Measurements from ENCODE around the gene WWC1. TPM values are rescaled to one million over a fixed set of nuclear protein-coding genes. Genes with fewer than 3 reads are reported as not detected.

WWC1 gene
- total RNA-seq, 1 experiment from 2014 or later = 52.6 TPM

DNA sequence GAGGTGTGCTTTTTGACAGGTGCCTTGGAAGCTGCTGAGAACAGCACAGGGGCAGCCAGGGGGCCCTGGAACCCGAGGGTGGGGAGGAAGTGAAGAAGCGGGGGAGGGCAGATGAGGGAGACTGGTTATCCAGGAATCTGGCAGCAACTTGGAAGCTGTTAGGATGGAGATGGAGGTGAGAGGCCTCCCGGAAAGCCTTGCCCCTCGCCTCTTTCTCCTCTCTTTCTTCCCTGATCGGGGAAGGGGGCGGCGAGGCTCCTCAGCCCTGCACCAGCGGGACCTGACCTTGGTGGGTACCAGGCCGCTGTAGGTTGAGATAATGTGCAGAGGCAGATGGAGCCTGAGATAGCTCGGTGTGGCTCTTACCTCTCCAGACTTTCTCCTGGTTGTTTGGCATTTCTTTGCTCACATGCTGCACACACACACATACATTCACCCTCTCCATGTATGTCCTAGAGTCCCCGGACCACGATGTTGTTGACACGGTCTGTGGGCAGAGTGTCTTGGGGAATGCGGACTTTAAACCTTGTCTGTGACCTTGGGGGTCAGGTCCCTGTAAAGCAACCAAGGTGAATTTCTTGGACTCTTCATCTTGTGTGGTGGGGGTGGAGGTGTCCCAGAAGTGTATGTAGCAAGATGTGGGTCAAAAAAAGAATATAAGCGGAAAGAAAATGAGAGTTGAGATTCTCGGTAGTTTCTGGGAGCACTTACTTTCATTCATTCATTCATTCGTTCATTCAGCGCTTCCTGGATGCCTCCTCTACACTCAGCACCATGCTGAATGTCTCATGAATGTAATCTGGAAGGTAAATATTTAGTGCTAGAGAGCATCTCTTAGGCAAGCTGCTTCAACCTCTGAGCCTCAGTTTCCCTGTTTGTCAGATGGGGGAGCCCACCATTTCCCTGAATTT lies 1.6 kb downstream of the WWC1 start:
- RAD21 ChIA-PET (ENCODE audit: low non-redundant PET in 1 of 2, low total read pairs in 2 of 2, uncharacterized antibody in 2 of 2, unreplicated experiment in 2 of 2) = no interaction called here
- Histone ChIP-seq H3K9ac (ENCODE audit: low read length) (peak overlapping the region; percentile 77), H2AFZ (ENCODE audit: low read depth, low read length, poor library complexity, severe bottlenecking) (no peak overlapping the region)

More for the DNA sequence above, 1.6 kb downstream of the WWC1 start:
- no peak for DNase-seq (ENCODE audit: low read depth, low spot score)
- Histone ChIP-seq H3K79me2 (ENCODE audit: insufficient read depth, low read length) (peaks cover 63% of the 10 kb centered on the region), H3K36me3 (ENCODE audit: control insufficient read depth in 1 of 2, insufficient read depth in 2 of 2, low read length in 2 of 2) (no peaks in the 10 kb centered on the region; a peak in 2 of 4 replicates), H3K27ac (ENCODE audit: low read depth, low read length) (no peak overlapping the region; the same call in 1 of the 2 replicates), H3K9me3 (ENCODE audit: control insufficient read depth in 1 of 2, insufficient read depth in 1 of 2, low read depth in 1 of 2, low read length in 2 of 2) (no peaks in the 10 kb centered on the region), H3K9me2 (ENCODE audit: insufficient read depth) (no peaks in the 10 kb centered on the region), H3K27me3 (ENCODE audit: insufficient read depth, low read length) (no peaks in the 10 kb centered on the region), H3K4me1 (ENCODE audit: control insufficient read depth in 1 of 2, insufficient read depth in 2 of 2, low read length in 2 of 2) (peaks cover 45 to 76% of the 10 kb centered on the region in 2 experiments), H4K20me1 (ENCODE audit: insufficient read depth) (peaks cover 6% of the 10 kb centered on the region; the same call in 1 of the 2 replicates), H3K4me3 (replicated peaks in 1 of 2; ENCODE audit: low read depth in 1 of 2, low read length in 2 of 2) (peak overlapping the region; percentile 47 to 70), H3K4me2 (ENCODE audit: low read length) (peak overlapping the region; percentile 78)
- ChIA-PET POLR2A (interaction anchor here (2.4 kb wide), 1 partner anchor 9 kb away, joined by 16 read pairs; no protein-coding TSS in a partner anchor), CTCF (interaction anchor here (0.9 to 1.4 kb wide), 5 partner anchors 8 to 129 kb away, joined by 3 to 6 read pairs (median 4); no protein-coding TSS in a partner anchor)
- TSS peak; percentile 32 for BruUV-seq (replicated peaks)
- no peak for TF ChIP-seq MAX (IDR thresholded peaks at IDR 0.05)
- no peak for TF ChIP-seq ELF1 (IDR thresholded peaks at IDR 0.05; ENCODE audit: borderline replicate concordance, low read depth)
- no peak for TF ChIP-seq TCF7L2 (IDR thresholded peaks at IDR 0.05; ENCODE audit: borderline replicate concordance, extremely low read depth, insufficient read depth, insufficient read length)
- TF ChIP-seq ZBTB33 (IDR thresholded peaks at IDR 0.05; ENCODE audit: extremely low read depth, insufficient replicate concordance, low read length) = no peak
- TF ChIP-seq YY1 (IDR thresholded peaks at IDR 0.05; ENCODE audit: extremely low read depth, insufficient replicate concordance, low read depth, low read length) = no peak
- TF ChIP-seq POLR2AphosphoS5 (IDR thresholded peaks at IDR 0.05; ENCODE audit: low read depth, low read length) = no peak
- TF ChIP-seq ZFX (IDR thresholded peaks at IDR 0.05) = no peak
- no peak for TF ChIP-seq SIN3A (IDR thresholded peaks at IDR 0.05; ENCODE audit: low read depth)
- TF ChIP-seq ZNF274 (IDR thresholded peaks at IDR 0.05; ENCODE audit: low read depth, low read length) = no peak
- no peak for TF ChIP-seq POLR2A (IDR thresholded peaks at IDR 0.05; ENCODE audit: borderline replicate concordance, extremely low read depth, insufficient read depth, insufficient read length)
- TF ChIP-seq, protein P1, sequence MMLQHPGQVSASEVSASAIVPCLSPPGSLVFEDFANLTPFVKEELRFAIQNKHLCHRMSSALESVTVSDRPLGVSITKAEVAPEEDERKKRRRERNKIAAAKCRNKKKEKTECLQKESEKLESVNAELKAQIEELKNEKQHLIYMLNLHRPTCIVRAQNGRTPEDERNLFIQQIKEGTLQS (IDR thresholded peaks at IDR 0.05) = no peak
- TF ChIP-seq, protein P2, sequence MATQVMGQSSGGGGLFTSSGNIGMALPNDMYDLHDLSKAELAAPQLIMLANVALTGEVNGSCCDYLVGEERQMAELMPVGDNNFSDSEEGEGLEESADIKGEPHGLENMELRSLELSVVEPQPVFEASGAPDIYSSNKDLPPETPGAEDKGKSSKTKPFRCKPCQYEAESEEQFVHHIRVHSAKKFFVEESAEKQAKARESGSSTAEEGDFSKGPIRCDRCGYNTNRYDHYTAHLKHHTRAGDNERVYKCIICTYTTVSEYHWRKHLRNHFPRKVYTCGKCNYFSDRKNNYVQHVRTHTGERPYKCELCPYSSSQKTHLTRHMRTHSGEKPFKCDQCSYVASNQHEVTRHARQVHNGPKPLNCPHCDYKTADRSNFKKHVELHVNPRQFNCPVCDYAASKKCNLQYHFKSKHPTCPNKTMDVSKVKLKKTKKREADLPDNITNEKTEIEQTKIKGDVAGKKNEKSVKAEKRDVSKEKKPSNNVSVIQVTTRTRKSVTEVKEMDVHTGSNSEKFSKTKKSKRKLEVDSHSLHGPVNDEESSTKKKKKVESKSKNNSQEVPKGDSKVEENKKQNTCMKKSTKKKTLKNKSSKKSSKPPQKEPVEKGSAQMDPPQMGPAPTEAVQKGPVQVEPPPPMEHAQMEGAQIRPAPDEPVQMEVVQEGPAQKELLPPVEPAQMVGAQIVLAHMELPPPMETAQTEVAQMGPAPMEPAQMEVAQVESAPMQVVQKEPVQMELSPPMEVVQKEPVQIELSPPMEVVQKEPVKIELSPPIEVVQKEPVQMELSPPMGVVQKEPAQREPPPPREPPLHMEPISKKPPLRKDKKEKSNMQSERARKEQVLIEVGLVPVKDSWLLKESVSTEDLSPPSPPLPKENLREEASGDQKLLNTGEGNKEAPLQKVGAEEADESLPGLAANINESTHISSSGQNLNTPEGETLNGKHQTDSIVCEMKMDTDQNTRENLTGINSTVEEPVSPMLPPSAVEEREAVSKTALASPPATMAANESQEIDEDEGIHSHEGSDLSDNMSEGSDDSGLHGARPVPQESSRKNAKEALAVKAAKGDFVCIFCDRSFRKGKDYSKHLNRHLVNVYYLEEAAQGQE (IDR thresholded peaks at IDR 0.05; ENCODE audit: low read depth) = no peak
- no peak for TF ChIP-seq RAD21 (IDR thresholded peaks at IDR 0.05; ENCODE audit: low read depth)
- TF ChIP-seq EGR1 (IDR thresholded peaks at IDR 0.05; ENCODE audit: low read depth) = no peak
- no peak for ATAC-seq
- intact Hi-C loops (cut with micrococcal nuclease) = loop anchor here (5.0 kb wide), 2 partner anchors 119 to 194 kb away; partner anchors contain the start of gene RARS1
